GM19240 (cell line): ENCODE measurements around the gene ACKR4.
"Not testable (repeated sequence)": the region's sequence is repeated elsewhere in the genome, so short reads cannot be mapped to it uniquely, and the experiment has no call there.

Experiments
- DNase-seq: peaks from one replicate; pipeline ENCODE4 v3.0.0; 2011; ENCODE audit warnings: low spot score; ENCODE audit not compliant: insufficient read length

The ACKR4 gene

DNA sequence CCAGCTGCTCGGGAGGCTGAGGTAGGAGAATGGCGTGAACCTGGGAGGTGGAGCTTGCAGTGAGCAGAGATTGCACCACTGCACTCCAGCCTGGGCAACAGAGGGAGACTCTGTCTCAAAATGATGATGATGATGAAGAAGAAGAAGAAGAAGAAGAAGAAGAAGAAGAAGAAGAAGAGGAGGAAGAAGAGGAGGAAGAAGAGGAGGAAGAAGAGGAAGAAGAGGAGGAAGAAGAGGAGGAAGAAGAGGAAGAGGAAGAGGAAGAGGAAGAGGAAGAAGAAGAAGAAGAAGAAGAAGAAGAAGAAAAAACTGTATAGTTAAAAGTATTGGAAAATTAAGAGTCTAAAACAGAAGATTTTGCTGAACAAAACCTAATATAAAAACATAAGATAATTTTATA lies 44.4 kb downstream of the ACKR4 start:
- not testable (repeated sequence) for DNase-seq

DNA sequence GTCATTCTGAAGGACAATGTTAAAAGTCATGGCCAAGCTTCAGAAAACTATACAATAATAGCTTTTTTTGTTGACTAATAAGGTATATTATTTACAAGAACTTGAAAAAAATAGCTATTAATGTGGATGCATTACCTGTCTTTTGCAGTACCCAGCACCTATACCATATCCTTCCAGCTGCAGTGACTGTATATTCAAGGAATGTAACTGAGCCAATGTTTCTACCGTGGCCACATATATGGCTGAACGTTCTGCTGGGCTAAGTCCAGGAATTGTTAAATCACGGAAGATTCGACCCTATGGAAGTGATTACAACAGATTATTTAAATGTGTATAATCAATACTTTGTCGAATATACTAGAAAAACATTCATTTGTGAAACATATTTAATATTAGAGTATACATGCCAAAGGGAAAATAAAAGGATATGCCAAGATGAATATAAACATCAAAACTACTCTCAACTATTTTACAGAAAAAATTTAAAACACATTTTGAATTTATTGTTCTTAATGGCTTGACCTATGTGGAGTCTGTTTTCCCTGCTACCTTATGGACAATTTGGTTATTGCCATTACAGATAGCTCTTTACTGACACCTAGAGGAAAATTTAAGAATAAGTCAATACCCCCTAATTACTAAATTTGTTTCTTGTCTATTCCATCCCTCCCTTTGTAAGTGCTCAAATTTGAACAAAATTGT lies 44.9 kb downstream of the ACKR4 start:
- DNase-seq: no peak

DNA sequence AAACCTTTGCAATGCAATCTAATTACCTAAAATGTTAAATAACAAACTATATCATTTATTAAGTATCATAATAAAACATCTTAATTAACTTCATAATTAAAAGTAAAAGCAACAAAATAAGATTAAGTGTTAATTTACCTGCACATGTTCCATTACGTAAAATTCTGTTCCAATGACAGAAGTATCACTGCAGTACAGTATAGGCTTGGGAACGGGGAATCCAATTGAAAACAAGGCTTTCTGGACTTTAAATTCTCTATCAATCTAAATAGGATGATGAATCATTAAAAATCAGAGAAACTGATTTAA lies 45.4 kb downstream of the ACKR4 start:
- no peak for DNase-seq

DNA sequence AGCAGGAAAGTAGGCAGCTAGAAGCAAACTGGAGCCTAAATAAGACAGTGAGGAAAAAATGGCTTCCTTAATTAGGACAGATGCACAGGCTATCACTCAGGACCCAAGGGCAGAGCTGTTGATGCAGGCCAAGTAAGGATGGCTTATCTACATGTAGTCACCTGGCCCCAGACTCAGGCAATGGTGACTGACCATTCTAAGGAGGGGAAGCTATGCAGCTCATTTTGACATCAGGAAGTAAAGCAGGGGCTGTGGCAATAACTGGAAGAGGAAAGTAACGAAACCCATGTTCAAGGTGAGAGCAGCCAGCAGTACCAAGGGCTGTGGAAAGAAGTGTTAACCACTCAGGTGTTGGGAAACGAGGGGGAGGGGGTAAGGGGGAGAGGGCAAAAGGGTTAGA lies 46.3 kb downstream of the ACKR4 start:
- DNase-seq: no peak

DNA sequence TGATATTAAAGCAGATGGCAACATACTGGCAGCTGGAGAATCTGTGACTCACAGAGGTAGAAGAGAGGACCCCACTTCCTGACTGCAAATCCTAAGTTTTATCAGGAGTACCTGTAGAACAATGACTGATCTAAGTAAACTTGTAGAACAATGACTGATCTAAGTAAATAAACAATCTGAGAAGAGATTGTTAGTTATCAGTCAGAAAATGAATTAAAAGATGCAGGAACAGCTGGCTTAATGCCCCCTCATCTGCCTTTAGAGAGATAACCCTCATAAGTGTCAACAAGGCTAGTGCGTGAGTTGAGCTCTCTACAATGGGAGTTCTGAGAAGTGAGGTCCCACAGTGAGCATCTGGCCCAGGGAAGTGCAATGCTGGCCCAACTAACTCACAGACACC lies 48.0 kb downstream of the ACKR4 start:
- DNase-seq: no peak

DNA sequence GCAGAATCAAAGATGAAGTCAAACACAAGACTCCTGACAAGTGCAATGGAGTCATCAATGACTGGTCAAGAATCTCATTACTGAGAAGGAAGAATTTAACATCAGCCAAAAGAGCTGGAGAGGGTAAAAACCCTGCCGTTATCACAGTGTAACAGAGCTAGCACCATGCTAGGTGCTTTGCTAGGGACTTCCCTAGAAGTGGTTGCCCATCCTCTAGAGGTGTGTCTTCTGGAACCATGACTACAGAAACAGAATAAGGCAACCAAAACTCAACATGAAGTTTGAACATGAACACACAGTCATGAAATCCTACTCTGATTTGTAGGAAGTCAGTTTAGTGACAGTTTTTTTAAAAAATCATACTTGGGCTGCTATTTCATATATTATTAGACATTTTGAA lies 53.1 kb downstream of the ACKR4 start:
- DNase-seq: no peak
